ENCODE results near the gene MTCL1. TPM values are rescaled to one million over a fixed set of nuclear protein-coding genes. Genes with fewer than 3 reads are reported as not detected.

MTCL1 gene
- total RNA-seq, 1 experiment from 2014 or later: 50.1 TPM

DNA sequence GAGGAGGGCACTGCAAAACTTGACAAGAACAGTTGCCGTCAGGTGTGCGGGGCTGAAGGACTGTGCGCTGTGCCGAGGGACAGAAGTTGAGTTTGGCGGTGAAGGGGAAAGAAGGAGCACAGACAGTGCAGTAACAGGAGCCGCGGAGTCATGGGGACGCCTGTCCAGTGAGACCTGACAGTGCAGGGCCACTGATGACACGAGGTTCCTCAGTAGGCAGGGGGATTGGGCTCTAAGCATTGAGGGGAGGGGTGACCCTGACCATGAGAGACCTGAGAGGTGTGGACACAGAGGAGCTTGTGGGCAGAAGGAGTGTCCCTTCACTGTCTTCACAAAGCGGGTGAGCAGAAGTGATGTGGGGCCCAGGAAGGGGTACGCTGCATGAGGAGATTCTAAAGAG lies 104.8 kb downstream of the MTCL1 start:
- Histone ChIP-seq H3K9me3 (ENCODE audit: control insufficient read depth, insufficient read depth, low read depth, low read length) (no peaks in the 10 kb centered on the region), H3K27me3 (ENCODE audit: control insufficient read depth, insufficient read depth, low read length) (no peaks in the 10 kb centered on the region), H3K4me3 (ENCODE audit: low read depth in 2 of 2, low read length in 2 of 2) (no peak overlapping the region), H3K36me3 (ENCODE audit: control insufficient read depth, insufficient read depth, low read length) (peaks cover 5% of the 10 kb centered on the region), H3K27ac (ENCODE audit: low read length) (no peak overlapping the region), H3K4me1 (ENCODE audit: control insufficient read depth, insufficient read depth, low read length) (no peaks in the 10 kb centered on the region)
- DNase-seq (ENCODE audit: low read depth, low spot score): no peak
- no TSS peak for BruUV-seq (replicated peaks)
- ATAC-seq: no peak
- CTCF ChIA-PET: no interaction called here
- TF ChIP-seq, protein P1, sequence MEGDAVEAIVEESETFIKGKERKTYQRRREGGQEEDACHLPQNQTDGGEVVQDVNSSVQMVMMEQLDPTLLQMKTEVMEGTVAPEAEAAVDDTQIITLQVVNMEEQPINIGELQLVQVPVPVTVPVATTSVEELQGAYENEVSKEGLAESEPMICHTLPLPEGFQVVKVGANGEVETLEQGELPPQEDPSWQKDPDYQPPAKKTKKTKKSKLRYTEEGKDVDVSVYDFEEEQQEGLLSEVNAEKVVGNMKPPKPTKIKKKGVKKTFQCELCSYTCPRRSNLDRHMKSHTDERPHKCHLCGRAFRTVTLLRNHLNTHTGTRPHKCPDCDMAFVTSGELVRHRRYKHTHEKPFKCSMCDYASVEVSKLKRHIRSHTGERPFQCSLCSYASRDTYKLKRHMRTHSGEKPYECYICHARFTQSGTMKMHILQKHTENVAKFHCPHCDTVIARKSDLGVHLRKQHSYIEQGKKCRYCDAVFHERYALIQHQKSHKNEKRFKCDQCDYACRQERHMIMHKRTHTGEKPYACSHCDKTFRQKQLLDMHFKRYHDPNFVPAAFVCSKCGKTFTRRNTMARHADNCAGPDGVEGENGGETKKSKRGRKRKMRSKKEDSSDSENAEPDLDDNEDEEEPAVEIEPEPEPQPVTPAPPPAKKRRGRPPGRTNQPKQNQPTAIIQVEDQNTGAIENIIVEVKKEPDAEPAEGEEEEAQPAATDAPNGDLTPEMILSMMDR (IDR thresholded peaks at IDR 0.05): no peak
- in situ Hi-C loops (cut with HindIII; ENCODE audit: low pct_unique_long_range_greater_than_20kb, low sequenced_read_pairs) (no loop called here), intact Hi-C loops (cut with micrococcal nuclease; ENCODE audit: unreplicated experiment) (no loop called here)
- POLR2A ChIA-PET: no interaction called here

DNA sequence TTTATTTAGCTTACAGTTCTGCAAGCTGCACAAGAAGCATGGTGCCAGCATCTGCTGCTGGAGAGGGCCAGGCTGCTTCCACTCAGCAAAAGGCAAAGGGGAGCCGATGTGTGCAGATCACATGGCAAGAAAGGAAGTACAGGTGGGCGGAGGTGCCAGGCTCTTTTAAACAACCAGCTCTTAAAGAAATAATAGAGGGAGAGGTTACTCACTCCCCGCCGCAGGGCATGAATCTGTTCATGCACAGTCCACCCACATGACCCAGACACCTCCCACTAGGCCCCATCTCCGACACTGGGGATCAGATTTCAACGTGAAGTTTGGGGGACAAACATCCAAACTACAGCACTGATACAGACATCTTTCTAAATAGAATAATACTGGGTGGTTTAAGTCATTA lies 105.8 kb downstream of the MTCL1 start:
- CTCF ChIA-PET: no interaction called here
- H3K9me3 ChIP-seq (ENCODE audit: control insufficient read depth, insufficient read depth, low read depth, low read length): no peaks in the 10 kb centered on the region

More for the DNA sequence above, 105.8 kb downstream of the MTCL1 start:
- H3K36me3 ChIP-seq (ENCODE audit: control insufficient read depth, insufficient read depth, low read length): peaks cover 8% of the 10 kb centered on the region
- ATAC-seq: no peak
- no peak overlapping the region for H3K27ac ChIP-seq (ENCODE audit: low read length)
- H3K27me3 ChIP-seq (ENCODE audit: control insufficient read depth, insufficient read depth, low read length): no peaks in the 10 kb centered on the region
- intact Hi-C loops (cut with micrococcal nuclease; ENCODE audit: unreplicated experiment) (no loop called here), in situ Hi-C loops (cut with HindIII; ENCODE audit: low pct_unique_long_range_greater_than_20kb, low sequenced_read_pairs) (no loop called here)
- H3K4me1 ChIP-seq (ENCODE audit: control insufficient read depth, insufficient read depth, low read length): no peaks in the 10 kb centered on the region
- BruUV-seq (replicated peaks): no TSS peak
- DNase-seq (ENCODE audit: low read depth, low spot score): no peak
- POLR2A ChIA-PET: no interaction called here
- no peak overlapping the region for H3K4me3 ChIP-seq (ENCODE audit: low read depth in 2 of 2, low read length in 2 of 2)
- TF ChIP-seq SIN3A (IDR thresholded peaks at IDR 0.05; ENCODE audit: borderline replicate concordance, insufficient read depth, low read depth, low read length) (no peak), POLR2AphosphoS5 (IDR thresholded peaks at IDR 0.05; ENCODE audit: low read depth, low read length) (no peak), TCF7L2 (IDR thresholded peaks at IDR 0.05; ENCODE audit: low read depth, low read length) (no peak)
- TF ChIP-seq, protein P1 (IDR thresholded peaks at IDR 0.05): no peak
- TF ChIP-seq, protein P2, sequence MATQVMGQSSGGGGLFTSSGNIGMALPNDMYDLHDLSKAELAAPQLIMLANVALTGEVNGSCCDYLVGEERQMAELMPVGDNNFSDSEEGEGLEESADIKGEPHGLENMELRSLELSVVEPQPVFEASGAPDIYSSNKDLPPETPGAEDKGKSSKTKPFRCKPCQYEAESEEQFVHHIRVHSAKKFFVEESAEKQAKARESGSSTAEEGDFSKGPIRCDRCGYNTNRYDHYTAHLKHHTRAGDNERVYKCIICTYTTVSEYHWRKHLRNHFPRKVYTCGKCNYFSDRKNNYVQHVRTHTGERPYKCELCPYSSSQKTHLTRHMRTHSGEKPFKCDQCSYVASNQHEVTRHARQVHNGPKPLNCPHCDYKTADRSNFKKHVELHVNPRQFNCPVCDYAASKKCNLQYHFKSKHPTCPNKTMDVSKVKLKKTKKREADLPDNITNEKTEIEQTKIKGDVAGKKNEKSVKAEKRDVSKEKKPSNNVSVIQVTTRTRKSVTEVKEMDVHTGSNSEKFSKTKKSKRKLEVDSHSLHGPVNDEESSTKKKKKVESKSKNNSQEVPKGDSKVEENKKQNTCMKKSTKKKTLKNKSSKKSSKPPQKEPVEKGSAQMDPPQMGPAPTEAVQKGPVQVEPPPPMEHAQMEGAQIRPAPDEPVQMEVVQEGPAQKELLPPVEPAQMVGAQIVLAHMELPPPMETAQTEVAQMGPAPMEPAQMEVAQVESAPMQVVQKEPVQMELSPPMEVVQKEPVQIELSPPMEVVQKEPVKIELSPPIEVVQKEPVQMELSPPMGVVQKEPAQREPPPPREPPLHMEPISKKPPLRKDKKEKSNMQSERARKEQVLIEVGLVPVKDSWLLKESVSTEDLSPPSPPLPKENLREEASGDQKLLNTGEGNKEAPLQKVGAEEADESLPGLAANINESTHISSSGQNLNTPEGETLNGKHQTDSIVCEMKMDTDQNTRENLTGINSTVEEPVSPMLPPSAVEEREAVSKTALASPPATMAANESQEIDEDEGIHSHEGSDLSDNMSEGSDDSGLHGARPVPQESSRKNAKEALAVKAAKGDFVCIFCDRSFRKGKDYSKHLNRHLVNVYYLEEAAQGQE (IDR thresholded peaks at IDR 0.05; ENCODE audit: insufficient read depth in 1 of 2, low read depth in 2 of 2, low read length in 1 of 2): no peak
